AG09309 (cell line): Measurements from ENCODE around the gene PLA2G12B.

Source experiments
- DNase-seq: peaks from one replicate; pipeline ENCODE4 v3.0.0-alpha.2; 2010; ENCODE audit warnings: low read depth
- H3K4me3 ChIP-seq: 2 replicates; pipeline ENCODE4 v1.5.1; 2011; ENCODE audit warnings: mild to moderate bottlenecking, low read depth, low read length, moderate library complexity; ENCODE audit not compliant: control insufficient read depth
- CTCF ChIP-seq: IDR thresholded peaks from 2 replicates; pipeline ENCODE4 v1.5.1; 2011; ENCODE audit warnings: mild to moderate bottlenecking, low read depth, low read length, inconsistent platforms; ENCODE audit not compliant: insufficient read depth, control insufficient read depth; ENCODE audit errors: missing control alignments

PLA2G12B gene

GRCh38 chr10:72885953-72886352, 68.7 kb downstream of the PLA2G12B start:
- no peak for DNase-seq
- TF ChIP-seq CTCF: no peak
- H3K4me3 ChIP-seq: no peak overlapping the region
